ENCODE data around the gene OPA1. TPM values are rescaled to one million over a fixed set of nuclear protein-coding genes. Genes with fewer than 3 reads are reported as not detected.

Gene OPA1
- total and polyA plus RNA-seq, 2 of the 4 experiments (the other 2 are of a cell fraction): 17.8 to 73.7 TPM

GRCh38 chr3:193711166-193711485 is 118.1 kb downstream of the OPA1 start:
- ATAC-seq (ENCODE audit: low read depth) (no peak), DNase-seq (no peak)
- no peak overlapping the region for H3K56ac ChIP-seq (ENCODE audit: extremely low read depth, insufficient read depth, low read length)
- H4K91ac ChIP-seq (ENCODE audit: insufficient read depth, low read depth, low read length): no peak overlapping the region
- H3K4me2 ChIP-seq (ENCODE audit: low read depth, low read length): no peak overlapping the region
- H2BK20ac ChIP-seq (ENCODE audit: low read depth, low read length): no peak overlapping the region
- H3K4me1 ChIP-seq (ENCODE audit: control insufficient read depth, insufficient read depth, low read length): no peaks in the 10 kb centered on the region
- H4K20me1 ChIP-seq (ENCODE audit: insufficient read depth, low read length): no peaks in the 10 kb centered on the region
- no peak overlapping the region for H4K8ac ChIP-seq (ENCODE audit: low read depth in 2 of 2, low read length in 2 of 2)
- no peak overlapping the region for H3K9ac ChIP-seq (ENCODE audit: low read depth, low read length)
- TF ChIP-seq BHLHE40 (IDR thresholded peaks at IDR 0.05; ENCODE audit: low read depth, low read length) (no peak), POLR2A (IDR thresholded peaks at IDR 0.05; ENCODE audit: low read depth, low read length) (no peak), ELK1 (IDR thresholded peaks at IDR 0.05; ENCODE audit: borderline replicate concordance, low read depth, low read length) (no peak), RAD21 (IDR thresholded peaks at IDR 0.05; ENCODE audit: low read length) (no peak), MAFK (IDR thresholded peaks at IDR 0.05; ENCODE audit: low read depth, low read length) (no peak), CTCF (conservative IDR thresholded peaks at IDR 0.05; ENCODE audit: low read depth, low read length) (no peak), MAZ (IDR thresholded peaks at IDR 0.05; ENCODE audit: borderline replicate concordance, low read depth, low read length) (no peak), RCOR1 (IDR thresholded peaks at IDR 0.05; ENCODE audit: insufficient replicate concordance, low read length) (no peak), CHD1 (IDR thresholded peaks at IDR 0.05; ENCODE audit: low read depth, low read length) (no peak), FOS (IDR thresholded peaks at IDR 0.05; ENCODE audit: low read depth, low read length) (no peak), SMC3 (IDR thresholded peaks at IDR 0.05; ENCODE audit: low read depth, low read length) (no peak), NFE2L2 (IDR thresholded peaks at IDR 0.05; ENCODE audit: low read depth, low read length) (no peak), CEBPB (IDR thresholded peaks at IDR 0.05; ENCODE audit: low read depth, low read length) (no peak), MXI1 (IDR thresholded peaks at IDR 0.05; ENCODE audit: borderline replicate concordance, low read depth, low read length) (no peak), RFX5 (IDR thresholded peaks at IDR 0.05; ENCODE audit: low read depth, low read length) (no peak), USF2 (IDR thresholded peaks at IDR 0.05; ENCODE audit: low read depth, low read length) (no peak)
- no peak overlapping the region for H3K23ac ChIP-seq (ENCODE audit: low read depth, low read length)
- no peak overlapping the region for H3K14ac ChIP-seq (replicated peaks; ENCODE audit: low read depth, low read length)
- dilution Hi-C loops (cut with HindIII; ENCODE audit: low sequenced_read_pairs, unreplicated experiment) (no loop called here), in situ Hi-C loops (cut with MboI; ENCODE audit: low sequenced_read_pairs) (no loop called here), intact Hi-C loops (cut with micrococcal nuclease) (no loop called here)
- no peak overlapping the region for H3K4ac ChIP-seq (ENCODE audit: low read depth, low read length)
- CTCF ChIA-PET: no interaction called here
- no peaks in the 10 kb centered on the region for H3K36me3 ChIP-seq (ENCODE audit: control insufficient read depth, insufficient read depth, low read length)
- POLR2A ChIA-PET (ENCODE audit: unreplicated experiment): no interaction called here
- no peak overlapping the region for H3K4me3 ChIP-seq (ENCODE audit: insufficient read depth, low read depth, low read length)
- no peak overlapping the region for H2AK5ac ChIP-seq (ENCODE audit: low read depth, low read length)
- H2BK5ac ChIP-seq (ENCODE audit: low read depth, low read length, poor library complexity, severe bottlenecking): no peak overlapping the region
- H3K79me1 ChIP-seq (ENCODE audit: low read depth in 1 of 2, low read length in 2 of 2): no peaks in the 10 kb centered on the region
- WGBS, 2 experiments (ENCODE audit: extremely low coverage in 2 of 2, insufficient read length in 1 of 2): 94% methylated on average over 3 of the region's 8 CpGs; no CpG with 5 or more reads in 1 of the 2 experiments
- H3K27me3 ChIP-seq (ENCODE audit: control insufficient read depth, insufficient read depth, low read length): no peaks in the 10 kb centered on the region
- no peak overlapping the region for H2BK120ac ChIP-seq (ENCODE audit: low read depth, low read length)
- H2BK15ac ChIP-seq (ENCODE audit: low read depth, low read length): no peak overlapping the region
- H3K9me3 ChIP-seq (ENCODE audit: control insufficient read depth, insufficient read depth, low read length): peaks cover 8% of the 10 kb centered on the region
- H3K27ac ChIP-seq (ENCODE audit: insufficient read depth, low read length): no peak overlapping the region
- BruUV-seq (replicated peaks): no TSS peak
- no peak overlapping the region for H4K5ac ChIP-seq (ENCODE audit: low read depth, low read length)
- no peaks in the 10 kb centered on the region for H3K9me1 ChIP-seq (ENCODE audit: insufficient read depth, low read length)
- no peak overlapping the region for H3K18ac ChIP-seq (ENCODE audit: low read depth, low read length)
- no peak overlapping the region for H2AK9ac ChIP-seq (replicated peaks; ENCODE audit: low read depth, low read length, poor library complexity)
- H2AFZ ChIP-seq (replicated peaks; ENCODE audit: low read length, poor library complexity): no peak overlapping the region
